ENCODE data around the gene ABHD8.
"Not testable (repeated sequence)": the region's sequence is repeated elsewhere in the genome, so short reads cannot be mapped to it uniquely, and the experiment has no call there.

Gene ABHD8

GRCh38 chr19:17320435-17320834, 17.2 kb upstream of the ABHD8 start:
- DNase-seq: no peak

- no peak for DNase-seq
These were observed 16.4 kb upstream of the ABHD8 start for GRCh38 chr19:17319473-17320238.

- DNase-seq: no peak
These were observed 15.7 kb upstream of the ABHD8 start for GRCh38 chr19:17318966-17319365.

- no peak for DNase-seq
These were observed 10.9 kb upstream of the ABHD8 start for GRCh38 chr19:17314007-17314593.

- DNase-seq: no peak
These were observed 9.2 kb upstream of the ABHD8 start for GRCh38 chr19:17312189-17313113.

GRCh38 chr19:17311455-17312188, 8.4 kb upstream of the ABHD8 start:
- no peak for DNase-seq

GRCh38 chr19:17309965-17310461, 6.8 kb upstream of the ABHD8 start:
- DNase-seq: no peak

GRCh38 chr19:17309198-17309964, 6.2 kb upstream of the ABHD8 start, which contains the start of gene DDA1:
DDA1 (plus strand) TSS chr19:17309563; CDS start chr19:17309655, 92 bp downstream.
- peak; percentile 96 for DNase-seq

GRCh38 chr19:17307876-17308377, 4.7 kb upstream of the ABHD8 start:
- DNase-seq: no peak

GRCh38 chr19:17306285-17306714, 3.1 kb upstream of the ABHD8 start:
- DNase-seq: no peak

- DNase-seq: peak; percentile 92
These were observed 2.5 kb upstream of the ABHD8 start, which contains the start of gene MRPL34 for GRCh38 chr19:17305517-17306284. MRPL34 (plus strand) TSS chr19:17305872; CDS start chr19:17305893, 21 bp downstream.

- DNase-seq: no peak
These were observed 1.9 kb upstream of the ABHD8 start for GRCh38 chr19:17305216-17305516.

GRCh38 chr19:17304386-17305215, 1.4 kb upstream of the ABHD8 start:
- DNase-seq: no peak

GRCh38 chr19:17303940-17304267, 679 bp upstream of the ABHD8 start:
- DNase-seq: no peak

- no peak for DNase-seq
These were observed 646 bp downstream of the ABHD8 start for GRCh38 chr19:17302391-17303166.

- DNase-seq: no peak
These were observed 2.1 kb downstream of the ABHD8 start for GRCh38 chr19:17300992-17301619.

- DNase-seq: no peak
These were observed 6.2 kb downstream of the ABHD8 start for GRCh38 chr19:17296976-17297375.

GRCh38 chr19:17296273-17296672, 7.0 kb downstream of the ABHD8 start:
- DNase-seq: no peak

- DNase-seq: not testable (repeated sequence)
These were observed 7.7 kb downstream of the ABHD8 start for GRCh38 chr19:17295551-17295950.

Data from activated CD4-positive, CD25-positive, alpha-beta regulatory T cell treated with anti-CD3 and anti-CD28 coated beads, Interleukin-2, amount 50 U/mL, for 72 hours (primary cell).